Activated naive CD8-positive, alpha-beta T cell treated with anti-CD3 and anti-CD28 coated beads, Interleukin-2, amount 50 U/mL, for 24 hours (primary cell): ENCODE data around the gene ZNF491.
"Not testable (repeated sequence)": the region's sequence is repeated elsewhere in the genome, so short reads cannot be mapped to it uniquely, and the experiment has no call there.

Experiments used
- ATAC-seq: fragments of 150-1000 bp; cut with Tn5 transposase; one replicate; pipeline ENCODE4 v1.10.0; 2021
- DNase-seq: peaks from one replicate; pipeline ENCODE4 v3.0.0; 2021
- H3K27ac Mint-ChIP-seq: one replicate; pipeline ENCODE4 v1.8.0; 2021; ENCODE audit warnings: mild to moderate bottlenecking, mixed read lengths
- H3K27me3 Mint-ChIP-seq: one replicate; pipeline ENCODE4 v1.8.0; 2021; ENCODE audit warnings: mixed read lengths
- H3K36me3 Mint-ChIP-seq: one replicate; pipeline ENCODE4 v1.8.0; 2021; ENCODE audit warnings: low read depth, mixed read lengths
- H3K4me1 Mint-ChIP-seq: one replicate; pipeline ENCODE4 v1.8.0; 2021; ENCODE audit warnings: mixed read lengths
- H3K4me3 Mint-ChIP-seq: one replicate; pipeline ENCODE4 v1.8.0; 2021; ENCODE audit warnings: mild to moderate bottlenecking, moderate library complexity, mixed read lengths
- H3K9me3 Mint-ChIP-seq: one replicate; pipeline ENCODE4 v1.8.0; 2021; ENCODE audit warnings: mixed read lengths

ZNF491 gene

GRCh38 chr19:11798391-11799330 is at the start of gene ZNF491:
ZNF491 (plus strand) TSS chr19:11798523; CDS start chr19:11805954, 7,431 bp downstream.
- peaks cover 14% of the 10 kb centered on the region for H3K4me1 Mint-ChIP-seq
- peak; percentile 88 for DNase-seq
- H3K27ac Mint-ChIP-seq: no peak within 1 kb of the TSS
- ATAC-seq: peak; percentile 99
- peak within 1 kb of the TSS; percentile 84 for H3K4me3 Mint-ChIP-seq
- peaks cover 4% of the 10 kb centered on the region for H3K36me3 Mint-ChIP-seq
- H3K27me3 Mint-ChIP-seq: no peaks in the 10 kb centered on the region
- peaks cover 5% of the 10 kb centered on the region for H3K9me3 Mint-ChIP-seq

DNA sequence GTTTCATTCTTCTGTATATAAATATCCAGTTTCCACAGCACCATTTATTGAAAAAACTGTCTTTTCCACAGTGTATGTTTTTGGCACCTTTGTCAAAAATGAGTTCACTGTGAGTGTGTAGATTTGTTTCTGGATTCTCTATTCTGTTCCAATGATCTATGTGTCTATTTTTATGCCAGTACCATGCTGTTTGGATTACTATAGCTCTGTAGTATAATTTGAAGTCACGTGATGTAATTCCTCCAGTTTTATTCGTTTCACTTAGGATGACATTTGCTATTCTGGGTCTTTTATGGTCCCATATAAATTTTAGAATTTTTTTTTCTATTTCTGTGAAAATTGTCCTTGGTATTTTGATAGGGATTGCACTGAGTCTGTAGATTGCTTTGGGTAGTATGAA is 48.6 kb upstream of the ZNF491 start:
- ATAC-seq: no peak
- Mint-ChIP-seq H3K27ac (no peak overlapping the region), H3K36me3 (peaks cover 14% of the 10 kb centered on the region), H3K9me3 (peaks cover 56% of the 10 kb centered on the region), H3K4me3 (no peak overlapping the region), H3K27me3 (peaks cover 11% of the 10 kb centered on the region), H3K4me1 (no peaks in the 10 kb centered on the region)
- DNase-seq: no peak

DNA sequence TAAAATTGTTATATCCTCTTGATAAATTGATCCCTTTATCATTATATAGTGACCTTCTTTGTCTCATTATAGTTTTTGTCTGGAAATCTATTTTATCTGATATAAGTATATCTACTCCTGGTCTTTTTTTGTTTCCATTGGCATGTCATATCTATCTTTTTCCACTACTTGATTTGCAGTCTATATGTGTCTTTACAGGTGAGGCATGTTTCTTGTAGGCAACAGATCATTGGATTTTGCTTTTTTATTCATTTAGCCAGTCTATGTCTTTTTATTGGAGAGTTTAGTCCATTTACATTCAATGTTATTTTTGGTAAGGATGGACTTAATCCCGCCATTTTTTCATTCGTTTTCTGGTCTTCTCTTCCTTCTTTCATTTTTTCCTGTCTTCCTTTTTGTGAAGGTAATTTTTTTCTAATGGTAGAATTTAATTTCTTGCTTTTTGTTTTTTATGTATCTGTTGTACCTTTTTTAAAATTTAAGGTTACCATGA is 46.0 kb upstream of the ZNF491 start:
- Mint-ChIP-seq H3K36me3 (peaks cover 18% of the 10 kb centered on the region), H3K27me3 (peaks cover 15% of the 10 kb centered on the region), H3K4me3 (no peak overlapping the region), H3K4me1 (no peaks in the 10 kb centered on the region), H3K27ac (no peak overlapping the region), H3K9me3 (peaks cover 72% of the 10 kb centered on the region)
- DNase-seq: no peak
- no peak for ATAC-seq

- H3K4me3 Mint-ChIP-seq: no peak overlapping the region
- no peaks in the 10 kb centered on the region for H3K4me1 Mint-ChIP-seq
- H3K27ac Mint-ChIP-seq: no peak overlapping the region
- H3K36me3 Mint-ChIP-seq: peaks cover 13% of the 10 kb centered on the region
- ATAC-seq (no peak), DNase-seq (no peak)
- H3K27me3 Mint-ChIP-seq: peaks cover 15% of the 10 kb centered on the region
- peaks cover 64% of the 10 kb centered on the region for H3K9me3 Mint-ChIP-seq
These were observed 43.7 kb upstream of the ZNF491 start for GRCh38 chr19:11754663-11755062.

DNA sequence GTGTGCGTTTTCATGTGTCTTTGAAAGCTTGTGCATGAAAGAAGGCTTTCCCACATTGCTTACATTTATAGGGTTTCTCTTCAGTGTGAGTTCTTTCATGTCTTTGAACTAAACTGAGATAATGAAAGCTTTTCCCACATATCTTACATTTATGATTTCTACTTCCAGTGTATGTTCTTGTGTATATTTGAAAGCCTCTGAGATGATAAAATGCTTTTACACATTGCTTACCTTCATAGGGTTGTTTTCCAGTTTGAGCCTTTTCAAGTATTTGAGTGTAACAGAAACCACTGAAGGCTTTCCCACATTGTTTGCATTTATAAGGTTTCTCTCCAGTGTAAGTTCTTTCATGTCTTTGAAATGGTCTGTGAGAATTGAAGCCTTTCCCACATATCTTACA is 41.4 kb upstream of the ZNF491 start:
- no peak for ATAC-seq
- no peaks in the 10 kb centered on the region for H3K4me1 Mint-ChIP-seq
- H3K27me3 Mint-ChIP-seq: peaks cover 11% of the 10 kb centered on the region
- H3K9me3 Mint-ChIP-seq: peaks cover 42% of the 10 kb centered on the region
- no peak overlapping the region for H3K4me3 Mint-ChIP-seq
- H3K27ac Mint-ChIP-seq: no peak overlapping the region
- no peak for DNase-seq
- H3K36me3 Mint-ChIP-seq: peaks cover 11% of the 10 kb centered on the region

- peaks cover 37% of the 10 kb centered on the region for H3K9me3 Mint-ChIP-seq
- H3K27me3 Mint-ChIP-seq: peaks cover 8% of the 10 kb centered on the region
- H3K4me3 Mint-ChIP-seq: no peak overlapping the region
- ATAC-seq: no peak
- DNase-seq: no peak
- H3K36me3 Mint-ChIP-seq: peaks cover 4% of the 10 kb centered on the region
- no peaks in the 10 kb centered on the region for H3K4me1 Mint-ChIP-seq
- no peak overlapping the region for H3K27ac Mint-ChIP-seq
These were observed 38.5 kb upstream of the ZNF491 start for GRCh38 chr19:11759805-11760204.

DNA sequence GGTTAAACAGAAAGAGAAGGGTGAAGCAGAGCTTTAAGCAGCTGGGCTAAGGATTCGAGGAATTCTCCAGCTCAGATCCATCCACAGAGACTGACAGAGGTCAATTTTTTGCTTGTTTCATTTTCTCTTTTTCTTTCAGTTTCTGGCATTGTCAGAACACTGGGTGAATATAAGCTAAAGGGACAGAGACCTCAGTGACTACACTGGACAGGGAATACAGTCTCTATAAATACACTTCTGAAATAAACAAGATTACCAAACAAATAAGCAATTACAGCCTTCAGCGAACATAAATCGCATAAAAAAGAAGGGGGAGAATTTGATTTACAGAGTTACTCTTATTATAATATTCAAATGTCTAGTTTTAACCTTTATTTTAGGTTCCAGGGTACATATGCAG is 35.2 kb upstream of the ZNF491 start:
- no peak overlapping the region for H3K4me3 Mint-ChIP-seq
- no peak overlapping the region for H3K27ac Mint-ChIP-seq
- DNase-seq (no peak), ATAC-seq (no peak)
- H3K36me3 Mint-ChIP-seq: peaks cover 2% of the 10 kb centered on the region
- H3K27me3 Mint-ChIP-seq: peaks cover 4% of the 10 kb centered on the region
- peaks cover 13% of the 10 kb centered on the region for H3K4me1 Mint-ChIP-seq
- peaks cover 16% of the 10 kb centered on the region for H3K9me3 Mint-ChIP-seq

DNA sequence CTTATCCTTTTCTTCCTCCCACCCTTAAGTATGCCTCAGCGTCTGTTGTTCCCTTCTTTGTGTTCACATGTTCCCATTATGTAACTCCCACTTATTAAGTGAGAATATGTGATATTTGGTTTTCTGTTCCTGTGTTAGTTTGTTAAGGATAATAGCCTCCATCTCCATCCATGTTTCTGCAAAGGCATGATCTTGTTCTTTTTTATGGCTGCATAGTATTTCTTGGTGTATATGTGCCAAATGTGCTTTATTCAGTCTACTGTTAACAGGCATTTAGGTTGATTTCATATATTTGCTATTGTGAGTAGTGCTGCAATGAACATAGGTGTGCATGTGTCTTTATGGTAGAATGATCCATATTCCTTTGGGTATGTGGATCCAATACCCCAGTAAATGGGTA is 34.7 kb upstream of the ZNF491 start:
- Mint-ChIP-seq H3K27ac (no peak overlapping the region), H3K36me3 (peaks cover 4% of the 10 kb centered on the region), H3K27me3 (peaks cover 4% of the 10 kb centered on the region), H3K4me3 (no peak overlapping the region), H3K9me3 (peaks cover 16% of the 10 kb centered on the region), H3K4me1 (peaks cover 18% of the 10 kb centered on the region)
- DNase-seq (no peak), ATAC-seq (no peak)

DNA sequence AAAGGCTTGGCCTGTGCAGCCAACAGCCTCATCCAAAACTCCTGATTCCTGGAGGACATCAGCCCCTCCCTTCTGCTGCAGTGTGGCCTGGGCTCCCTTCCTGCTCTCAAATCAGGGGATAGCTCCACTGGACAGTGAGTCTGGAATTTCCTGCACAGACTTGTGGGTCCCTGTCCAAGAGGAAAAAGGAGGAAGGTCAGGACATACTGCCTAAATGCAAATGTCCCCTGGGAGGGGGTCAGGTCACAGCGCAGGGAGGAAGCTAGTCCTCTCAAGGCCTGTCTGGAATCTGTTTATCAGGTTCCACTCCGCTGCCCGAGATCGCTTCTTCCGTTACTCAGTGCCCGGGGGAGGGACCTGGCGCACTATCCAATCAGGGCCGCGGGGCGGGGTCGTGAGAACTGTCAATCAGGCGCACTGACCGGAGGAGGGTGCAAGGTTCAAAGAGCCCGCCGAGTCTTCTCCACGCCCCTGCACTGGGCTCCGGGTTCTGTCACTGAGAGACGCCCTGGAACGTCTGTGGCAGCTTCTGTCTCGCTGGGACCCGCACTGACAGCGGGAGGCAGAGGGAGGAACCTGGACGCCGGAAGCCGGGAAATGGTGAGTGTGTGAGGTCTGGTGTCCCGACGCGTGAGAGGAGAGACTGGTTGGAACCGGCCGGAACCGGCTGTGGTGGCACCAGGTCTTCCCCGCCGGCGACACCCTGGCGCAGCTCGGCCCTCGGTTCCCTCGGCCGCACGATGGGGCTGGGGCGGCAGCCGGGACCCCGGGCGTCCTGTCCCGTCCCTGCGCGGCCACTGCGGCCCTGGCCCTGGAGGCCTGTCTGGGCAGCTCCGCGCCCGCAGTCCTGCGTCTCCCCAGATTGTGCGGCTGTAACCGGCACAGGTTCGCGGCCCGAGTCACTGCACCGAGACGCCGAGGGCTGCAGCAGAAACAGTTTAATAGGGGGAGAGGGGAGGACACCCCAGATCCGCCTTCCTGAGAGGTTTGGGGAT is 31.4 kb upstream of the ZNF491 start, which contains the start of gene ZNF441:
TSS of gene ZNF441 (plus strand) at position 404 of the 995 bp plus-strand sequence. CDS start at position 598, 194 bp downstream.
- peaks cover 31% of the 10 kb centered on the region for H3K36me3 Mint-ChIP-seq
- peaks cover 34% of the 10 kb centered on the region for H3K9me3 Mint-ChIP-seq
- DNase-seq (peak; percentile 96), ATAC-seq (peak; percentile 99)
- peak within 1 kb of the TSS; percentile 96 for H3K4me3 Mint-ChIP-seq
- H3K27me3 Mint-ChIP-seq: peaks cover 4% of the 10 kb centered on the region
- peaks cover 21% of the 10 kb centered on the region for H3K4me1 Mint-ChIP-seq
- H3K27ac Mint-ChIP-seq: peak within 1 kb of the TSS; percentile 94

DNA sequence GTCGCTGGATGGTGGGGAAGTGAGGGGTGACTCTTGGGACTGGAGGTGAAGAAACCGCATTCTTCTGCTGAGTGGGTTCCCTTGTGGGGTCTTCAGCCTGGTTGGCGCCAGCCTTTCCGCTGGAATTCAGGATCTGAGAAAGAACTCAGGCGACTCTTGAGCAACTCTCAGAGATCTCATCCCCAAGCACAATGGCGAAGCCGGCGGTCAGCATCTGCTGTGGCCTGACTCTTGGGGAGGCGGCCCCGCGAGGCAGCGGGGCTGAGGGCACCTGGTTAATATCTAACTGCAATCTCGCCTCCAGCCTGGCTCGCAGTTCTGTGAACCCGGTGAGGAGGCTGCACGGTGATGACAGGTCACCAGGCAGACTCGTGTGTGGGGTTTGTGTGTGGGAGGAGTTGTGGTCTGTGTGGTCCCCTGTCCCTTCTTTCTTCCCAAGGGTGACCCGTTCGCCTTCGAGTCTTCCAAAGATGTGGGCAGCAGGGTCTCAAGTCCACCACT is 30.6 kb upstream of the ZNF491 start:
- peak overlapping the region; percentile 96 for H3K4me3 Mint-ChIP-seq
- peaks cover 4% of the 10 kb centered on the region for H3K27me3 Mint-ChIP-seq
- peaks cover 21% of the 10 kb centered on the region for H3K4me1 Mint-ChIP-seq
- peaks cover 40% of the 10 kb centered on the region for H3K9me3 Mint-ChIP-seq
- peak overlapping the region; percentile 94 for H3K27ac Mint-ChIP-seq
- ATAC-seq (no peak), DNase-seq (peak; percentile 38)
- peaks cover 36% of the 10 kb centered on the region for H3K36me3 Mint-ChIP-seq

DNA sequence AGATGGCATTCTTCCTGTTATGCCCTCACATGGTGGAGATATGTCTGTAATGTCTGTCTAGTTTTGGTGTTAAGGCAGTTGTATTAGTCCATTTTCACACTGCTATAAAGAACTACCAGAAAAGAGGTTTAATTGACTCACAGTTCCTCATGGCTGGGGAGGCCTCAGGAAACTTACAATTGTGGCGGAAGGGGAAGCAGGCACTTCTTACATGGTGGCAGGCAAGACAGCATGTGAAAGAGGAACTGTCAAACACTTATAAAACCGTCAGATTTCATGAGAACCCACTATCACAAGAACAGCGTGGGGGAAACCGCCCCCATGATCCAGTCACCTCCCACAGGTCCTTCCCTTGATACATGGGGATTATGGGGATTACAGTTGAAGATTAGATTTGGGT is 28.3 kb upstream of the ZNF491 start:
- DNase-seq (no peak), ATAC-seq (no peak)
- H3K27ac Mint-ChIP-seq: no peak overlapping the region
- peaks cover 21% of the 10 kb centered on the region for H3K4me1 Mint-ChIP-seq
- peaks cover 48% of the 10 kb centered on the region for H3K9me3 Mint-ChIP-seq
- peaks cover 45% of the 10 kb centered on the region for H3K36me3 Mint-ChIP-seq
- no peak overlapping the region for H3K4me3 Mint-ChIP-seq
- no peaks in the 10 kb centered on the region for H3K27me3 Mint-ChIP-seq

DNA sequence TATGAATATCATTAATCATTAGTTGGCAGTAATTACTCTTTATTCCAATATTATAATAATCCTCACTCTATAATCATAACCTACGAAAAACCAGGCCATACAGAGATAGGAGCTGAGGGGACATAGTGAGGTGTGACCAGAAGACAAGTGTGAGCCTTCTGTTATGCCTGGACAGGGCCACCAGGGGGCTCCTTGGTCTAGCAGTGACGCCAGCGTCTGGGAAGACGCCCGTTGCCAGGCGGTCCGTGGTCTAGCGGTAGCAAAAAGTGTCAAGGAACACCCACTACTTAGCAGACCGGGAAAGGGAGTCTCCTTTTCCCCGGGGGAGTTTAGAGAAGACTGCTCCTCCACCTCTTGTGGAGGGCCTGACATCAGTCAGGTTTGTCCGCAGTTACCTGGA is 26.8 kb upstream of the ZNF491 start:
- not testable (repeated sequence) for DNase-seq, H3K27ac Mint-ChIP-seq, H3K4me3 Mint-ChIP-seq, ATAC-seq, H3K27me3 Mint-ChIP-seq
- H3K9me3 Mint-ChIP-seq: peaks cover 55% of the 10 kb centered on the region
- peaks cover 57% of the 10 kb centered on the region for H3K36me3 Mint-ChIP-seq
- peaks cover 19% of the 10 kb centered on the region for H3K4me1 Mint-ChIP-seq

DNA sequence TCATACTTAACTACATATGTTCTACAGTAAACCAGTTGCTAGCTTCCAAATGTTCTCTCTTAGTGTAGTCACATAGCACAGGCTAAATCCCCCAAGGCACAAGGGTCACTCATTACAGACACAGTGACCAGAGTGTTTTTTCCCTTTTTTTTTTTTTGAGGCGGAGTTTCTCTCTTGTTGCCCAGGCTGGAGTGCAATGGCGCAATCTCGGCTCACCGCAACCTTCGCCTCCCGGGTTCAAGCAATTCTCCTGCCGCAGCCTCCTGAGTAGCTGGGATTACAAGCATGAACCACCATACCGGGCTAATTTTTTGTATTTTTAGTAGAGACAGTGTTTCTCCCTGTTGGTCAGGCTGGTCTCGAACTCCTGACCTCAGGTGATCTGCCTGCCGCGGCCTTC is 21.7 kb upstream of the ZNF491 start:
- Mint-ChIP-seq H3K36me3 (peaks cover 79% of the 10 kb centered on the region), H3K9me3 (peaks cover 63% of the 10 kb centered on the region)
- not testable (repeated sequence) for DNase-seq, H3K4me3 Mint-ChIP-seq, ATAC-seq, H3K4me1 Mint-ChIP-seq, H3K27ac Mint-ChIP-seq, H3K27me3 Mint-ChIP-seq

- ATAC-seq: no peak
These were observed 17.8 kb upstream of the ZNF491 start for GRCh38 chr19:11780431-11781020.

More at GRCh38 chr19:11780431-11781020, 17.8 kb upstream of the ZNF491 start:
- H3K27ac Mint-ChIP-seq: no peak overlapping the region
- DNase-seq: no peak
- no peaks in the 10 kb centered on the region for H3K27me3 Mint-ChIP-seq
- H3K36me3 Mint-ChIP-seq: peaks cover 86% of the 10 kb centered on the region
- no peak overlapping the region for H3K4me3 Mint-ChIP-seq
- no peaks in the 10 kb centered on the region for H3K4me1 Mint-ChIP-seq
- peaks cover 66% of the 10 kb centered on the region for H3K9me3 Mint-ChIP-seq
